HG03439 (cell line): ENCODE results near the gene SSBP2.
A peak's percentile ranks its signal among the peaks of the same experiment; 100 is the strongest.
"Not testable (repeated sequence)": the region's sequence is repeated elsewhere in the genome, so short reads cannot be mapped to it uniquely, and the experiment has no call there.

Experiments used
- ATAC-seq: cut with Tn5 transposase; IDR thresholded peaks from one replicate; pipeline ENCODE4 v1.9.1; 2021; ENCODE audit warnings: mild to moderate bottlenecking, moderate library complexity; ENCODE audit not compliant: unreplicated experiment

The SSBP2 gene

DNA sequence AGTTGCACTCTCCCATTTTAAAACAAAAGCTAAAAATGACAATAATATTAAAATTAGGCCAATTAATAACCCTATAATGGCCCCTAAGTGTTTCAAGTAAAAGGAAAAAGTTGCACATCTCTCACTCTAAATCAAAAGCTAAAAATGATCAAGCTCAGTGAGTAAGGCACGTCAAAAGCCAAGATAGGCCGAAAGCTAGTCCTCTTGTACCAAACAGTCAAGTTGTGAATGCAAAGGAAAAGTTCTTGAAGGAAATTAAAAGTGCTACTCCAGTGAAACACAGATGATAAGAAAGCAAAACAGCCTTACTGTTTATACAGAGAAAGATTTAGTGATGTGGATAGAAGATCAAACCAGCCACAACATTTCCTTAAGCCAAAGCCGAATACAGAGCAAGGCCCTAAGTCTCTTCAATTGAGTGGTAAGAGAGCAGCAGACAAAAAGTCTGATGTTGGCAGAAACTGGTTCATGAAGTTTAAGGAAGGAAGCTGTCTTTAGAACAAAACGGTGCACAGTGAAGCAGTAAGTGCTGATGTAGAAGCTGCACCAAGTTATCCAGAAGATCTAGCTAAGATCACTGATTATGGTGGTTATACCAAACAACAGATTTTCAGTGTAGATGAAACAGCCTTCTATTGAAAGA, 212.9 kb downstream of the SSBP2 start:
- no peak for ATAC-seq

DNA sequence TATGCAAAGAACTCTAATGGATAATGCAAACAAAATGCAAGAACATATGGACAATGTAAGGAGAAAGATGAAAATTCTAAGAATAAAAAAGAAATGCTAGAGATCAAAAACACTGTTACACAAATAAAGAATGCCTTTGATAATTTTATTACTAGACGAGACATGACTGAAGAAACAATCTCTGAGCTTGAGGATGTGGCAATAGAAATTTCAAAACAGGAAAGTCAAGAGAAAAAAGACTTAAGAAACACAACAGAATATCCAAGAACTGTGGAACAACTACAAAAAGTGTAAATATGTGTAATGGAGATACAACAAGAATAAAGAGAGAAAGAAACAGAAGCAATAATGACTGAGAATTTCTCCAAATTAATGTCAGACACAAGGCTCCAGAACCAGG, 216.5 kb downstream of the SSBP2 start:
- no peak for ATAC-seq

DNA sequence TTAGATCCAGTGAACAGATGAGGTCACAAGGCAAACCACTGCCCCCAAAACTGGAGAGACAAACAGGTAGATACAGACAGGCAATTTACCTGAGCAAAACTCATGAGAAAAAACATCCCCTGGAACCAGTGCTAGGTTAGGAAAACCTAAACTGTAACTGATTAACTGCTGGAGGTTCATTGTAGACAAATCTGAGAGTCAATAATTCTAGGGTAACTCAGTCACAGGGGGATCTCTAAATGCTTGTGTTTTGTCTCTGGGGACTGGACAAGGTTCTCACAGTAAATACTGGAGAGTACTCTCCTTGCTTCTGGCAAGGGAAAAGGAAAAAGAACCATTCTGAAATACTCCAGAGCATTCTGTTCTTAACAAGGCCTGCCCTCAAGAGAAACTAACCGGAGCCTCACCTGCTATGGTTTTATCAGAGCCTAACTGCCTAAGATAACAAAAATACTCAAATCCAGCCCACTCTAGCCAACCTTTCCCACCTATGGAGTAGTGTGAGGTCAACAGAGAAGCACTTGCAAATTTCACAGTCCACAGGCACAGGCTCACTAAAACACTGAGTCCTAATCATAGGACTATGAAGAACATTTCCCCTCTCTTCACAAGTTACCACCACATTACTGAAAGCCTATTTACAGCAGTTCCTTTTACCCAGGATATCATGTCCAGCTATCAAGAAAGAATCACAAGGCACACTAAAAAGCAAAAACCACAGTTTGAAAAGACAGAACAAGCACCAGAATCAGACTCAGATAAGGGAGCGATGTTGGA, 217.1 kb downstream of the SSBP2 start:
- no peak for ATAC-seq

DNA sequence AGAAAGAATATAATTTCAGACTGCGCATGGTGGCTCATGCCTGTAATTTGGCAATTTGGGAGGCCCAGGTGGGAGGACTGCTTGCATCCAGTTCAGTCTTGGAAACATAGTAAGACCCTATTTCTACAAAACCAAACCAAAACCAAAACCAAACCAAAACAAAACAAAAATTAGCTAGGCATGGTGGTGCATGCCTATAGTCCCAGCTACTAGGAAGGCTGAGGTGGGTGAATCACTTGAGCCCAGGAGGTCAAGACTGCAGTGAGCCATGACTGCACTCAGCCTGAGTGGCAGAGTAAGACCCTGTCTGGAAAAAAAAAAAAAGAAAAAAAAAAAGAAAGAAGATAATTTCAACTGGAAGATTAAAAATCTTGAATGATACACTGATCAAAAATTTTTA, 220.0 kb downstream of the SSBP2 start:
- ATAC-seq, result no peak

DNA sequence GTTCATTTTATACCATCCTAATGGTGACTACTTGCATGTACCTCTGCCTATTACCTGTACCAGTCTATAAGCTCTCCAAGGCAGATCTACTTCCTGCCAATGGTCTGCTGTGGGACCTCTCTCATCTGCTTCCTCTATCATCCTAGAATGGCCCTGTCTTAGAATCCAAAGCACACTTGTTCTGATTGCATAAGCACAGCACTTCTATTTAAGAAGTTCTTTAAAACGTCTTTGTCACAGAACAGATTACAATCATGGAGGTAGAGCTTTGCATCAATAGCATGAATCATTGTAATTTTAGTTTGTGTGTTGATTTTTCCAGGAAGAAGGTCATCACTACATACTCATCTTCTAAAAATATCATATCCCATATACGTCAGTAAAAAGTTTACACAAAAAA, 225.2 kb downstream of the SSBP2 start:
- no peak for ATAC-seq

DNA sequence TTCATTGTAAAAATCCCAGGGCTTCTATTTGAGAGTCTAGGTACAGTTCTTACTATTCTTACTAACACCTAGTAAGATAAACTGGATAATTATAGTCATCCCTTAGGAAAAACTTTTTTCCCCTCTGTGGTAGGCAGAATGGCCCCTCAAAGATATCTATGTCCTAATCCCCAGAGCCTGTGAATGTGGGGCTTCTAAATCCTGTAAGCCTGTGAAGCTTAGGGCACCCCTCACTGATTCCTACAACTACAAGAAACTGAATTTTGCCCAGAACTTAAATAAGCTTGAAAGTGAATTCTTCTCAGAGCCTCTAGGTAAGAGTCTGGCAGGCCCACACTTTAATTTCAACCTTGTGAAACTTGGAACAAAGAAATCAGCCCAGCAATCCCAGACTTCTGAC, 226.9 kb downstream of the SSBP2 start:
- ATAC-seq, result no peak

DNA sequence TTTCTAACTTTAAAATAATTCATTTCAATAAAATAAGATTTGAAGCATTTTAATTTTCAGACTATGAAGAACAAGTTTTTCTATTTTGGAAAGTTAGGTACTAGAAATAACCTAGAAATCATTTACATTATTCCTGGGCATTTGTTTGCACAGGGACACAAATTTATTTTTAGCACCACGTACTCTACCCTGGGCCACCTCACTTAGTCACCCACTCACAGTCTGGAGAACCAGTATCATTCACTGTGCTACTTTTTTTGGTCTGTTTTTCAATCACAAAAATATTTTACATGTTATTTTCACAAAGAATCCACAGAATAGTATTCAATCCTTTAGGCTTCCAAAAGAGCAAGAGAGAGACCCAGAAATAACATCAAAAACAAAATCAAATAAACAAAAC, 228.3 kb downstream of the SSBP2 start:
- ATAC-seq, result no peak

DNA sequence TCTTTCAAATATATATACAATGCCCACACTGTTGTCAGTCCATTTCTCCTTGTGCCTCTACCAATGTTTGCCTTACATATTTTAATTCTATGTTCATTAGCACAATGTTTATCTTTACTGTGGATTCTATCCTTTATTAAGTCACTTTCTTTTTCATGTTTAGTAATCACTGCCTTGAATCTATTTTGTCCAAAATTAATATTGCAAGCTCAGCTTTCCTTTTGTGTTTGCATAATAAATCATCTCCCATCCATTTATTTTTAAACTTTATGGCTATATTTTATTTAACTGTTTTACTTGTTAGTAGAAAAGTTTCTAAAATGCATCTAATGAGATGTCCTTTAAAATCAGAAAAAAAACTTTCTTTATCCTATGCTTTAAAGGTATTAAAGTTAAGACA, 230.1 kb downstream of the SSBP2 start:
- no peak for ATAC-seq

DNA sequence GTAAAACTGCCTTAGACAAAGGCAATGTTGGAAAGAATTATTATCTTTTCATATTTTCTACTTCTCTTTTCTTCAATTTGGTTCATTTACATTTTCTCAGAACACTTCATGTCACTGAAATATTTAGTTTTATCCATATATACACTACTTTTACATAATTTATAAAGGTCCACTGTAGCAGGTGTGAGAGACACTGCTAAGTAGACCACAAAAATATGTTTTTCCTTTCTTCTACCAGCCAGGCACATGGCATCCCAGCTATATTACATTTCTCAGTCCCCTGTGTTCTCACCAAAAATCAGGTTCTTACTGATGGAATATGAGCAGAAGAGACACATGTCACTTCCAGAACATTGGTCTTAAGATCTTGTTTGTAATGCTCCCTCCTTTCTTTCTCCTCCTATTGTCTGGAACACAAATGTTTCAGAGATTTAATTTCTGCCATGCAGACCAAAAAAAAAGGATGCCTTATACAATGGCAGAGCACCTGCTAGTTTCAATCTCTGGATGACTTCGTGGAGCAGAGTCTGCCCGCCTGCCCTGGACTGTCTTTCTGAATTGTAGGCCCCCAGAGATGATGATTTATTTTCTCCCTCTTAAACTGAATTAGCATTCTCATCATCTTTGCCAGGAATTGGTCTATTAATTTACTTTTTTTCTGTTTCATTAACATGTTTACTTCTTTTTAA, 231.5 kb downstream of the SSBP2 start:
- ATAC-seq, result no peak

DNA sequence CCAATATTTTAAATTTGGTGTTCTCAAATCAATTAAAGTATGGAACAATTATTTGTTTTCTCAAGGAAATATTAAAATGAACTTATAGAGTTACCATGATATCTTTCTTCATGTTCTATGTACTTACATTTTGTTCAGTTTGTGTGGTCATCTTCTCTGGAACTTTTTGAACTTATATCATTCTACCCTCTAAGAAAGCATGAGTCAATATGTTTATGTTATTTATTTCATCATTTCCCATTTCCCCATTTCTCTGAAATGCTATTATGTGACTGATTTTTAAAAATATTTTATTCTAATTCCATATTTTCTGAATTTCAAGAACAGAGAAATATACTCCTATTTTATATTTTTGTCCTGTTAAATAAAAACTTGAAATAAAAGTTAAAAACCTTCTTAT, 233.4 kb downstream of the SSBP2 start:
- ATAC-seq, result no peak

DNA sequence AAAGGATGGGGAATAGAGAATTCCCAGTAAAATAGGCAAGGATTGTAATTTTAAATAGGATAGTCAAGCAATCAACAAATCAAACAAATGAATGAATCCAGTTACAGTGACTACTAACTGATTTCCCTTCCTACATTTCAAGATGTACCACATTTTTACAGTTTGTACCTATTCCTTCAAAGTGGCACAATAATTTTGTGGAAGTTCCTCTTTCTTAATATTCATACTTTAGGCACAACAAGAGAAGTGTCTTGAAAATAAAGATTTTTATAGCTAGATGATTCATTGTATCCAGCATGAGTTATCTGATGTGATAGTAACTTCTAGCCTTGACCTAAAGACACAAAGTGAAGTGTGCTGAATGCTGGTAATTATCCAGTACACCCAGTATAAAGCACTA, 234.8 kb downstream of the SSBP2 start:
- ATAC-seq, result no peak

DNA sequence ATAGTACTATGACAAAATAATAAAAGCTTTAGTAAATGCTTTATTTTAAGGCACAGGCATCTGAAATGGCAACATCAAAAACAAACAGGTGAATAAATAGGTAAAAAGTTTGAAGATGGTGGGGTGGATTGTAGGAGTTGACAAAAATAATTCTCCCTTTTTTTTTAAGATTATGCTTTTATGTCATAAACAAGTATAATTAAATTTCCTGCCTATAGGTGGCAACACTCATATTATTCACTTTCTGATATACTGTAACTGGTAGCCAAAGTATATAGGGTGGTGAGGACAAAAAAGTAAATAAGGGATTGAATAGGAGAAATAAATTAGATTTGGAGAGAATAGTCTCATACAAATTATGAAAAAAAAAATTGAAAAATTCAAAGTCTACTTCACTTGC, 236.9 kb downstream of the SSBP2 start:
- ATAC-seq, result no peak

DNA sequence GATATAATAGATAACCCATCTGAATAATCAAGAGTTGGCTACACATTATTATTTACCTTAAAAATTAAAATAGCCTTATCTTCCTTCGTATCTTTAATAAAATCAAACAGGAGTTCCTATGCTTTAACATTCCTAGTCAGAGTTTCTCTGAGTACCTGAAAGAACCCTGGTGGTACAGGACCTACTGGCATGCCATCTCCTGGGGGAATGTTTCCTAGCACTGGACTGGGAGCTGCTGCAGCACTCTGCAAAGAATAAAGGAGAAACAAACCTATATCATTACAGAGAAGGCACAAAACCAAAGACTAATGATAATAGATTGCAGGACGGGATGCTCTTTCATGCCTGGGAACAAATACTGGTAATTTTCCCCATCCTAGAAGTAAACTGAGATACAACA, 237.4 kb downstream of the SSBP2 start:
- ATAC-seq, result no peak

DNA sequence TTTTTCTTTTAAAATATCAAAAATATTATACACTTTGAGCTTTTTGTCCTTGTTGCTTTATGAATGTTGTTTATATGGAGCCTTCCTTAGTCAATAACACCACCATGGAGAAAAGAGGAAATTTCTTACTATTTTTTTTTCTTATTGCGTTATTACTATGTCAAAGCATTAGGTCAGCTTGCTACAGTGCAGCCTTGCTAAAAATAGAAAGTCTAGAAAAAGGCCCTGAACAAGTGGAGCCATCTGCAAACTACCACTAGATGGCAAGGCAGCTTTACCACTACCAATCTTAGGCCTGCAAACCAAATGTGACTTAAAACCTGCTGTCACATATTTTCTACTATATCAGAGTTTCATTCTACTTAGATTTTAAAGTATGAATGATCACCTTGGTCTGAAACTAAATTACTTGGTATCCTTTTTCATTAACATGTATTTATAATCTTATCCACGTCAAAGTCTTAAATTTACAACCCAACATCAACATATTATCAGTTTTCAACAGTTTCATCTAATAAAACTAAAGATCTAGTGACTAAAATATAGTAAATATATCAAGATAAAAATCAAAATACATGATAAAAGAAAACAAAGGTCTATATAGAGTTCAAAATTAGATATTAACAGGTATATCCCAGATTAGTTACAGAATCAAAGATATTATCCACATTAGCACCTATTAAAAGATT, 243.9 kb downstream of the SSBP2 start:
- peak; percentile 100 for ATAC-seq

DNA sequence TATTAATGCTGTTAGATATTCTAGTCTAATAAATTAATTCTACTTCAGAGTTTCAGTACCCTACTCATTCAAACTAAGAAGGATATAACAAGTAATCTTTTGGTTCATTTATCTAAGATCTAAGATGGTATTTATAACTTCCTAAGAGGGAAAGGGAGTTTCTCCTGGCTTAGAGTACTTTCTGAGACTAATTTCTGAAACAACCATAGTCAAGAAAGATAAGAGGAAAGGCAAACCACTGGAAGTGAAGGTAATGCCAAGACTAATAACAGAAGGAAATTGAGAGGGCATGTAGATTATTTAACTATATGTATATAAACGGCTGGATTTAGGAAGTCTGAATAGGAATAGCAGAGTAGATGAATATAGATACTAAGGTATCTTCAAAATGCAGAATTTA, 244.5 kb downstream of the SSBP2 start:
- ATAC-seq, result no peak

DNA sequence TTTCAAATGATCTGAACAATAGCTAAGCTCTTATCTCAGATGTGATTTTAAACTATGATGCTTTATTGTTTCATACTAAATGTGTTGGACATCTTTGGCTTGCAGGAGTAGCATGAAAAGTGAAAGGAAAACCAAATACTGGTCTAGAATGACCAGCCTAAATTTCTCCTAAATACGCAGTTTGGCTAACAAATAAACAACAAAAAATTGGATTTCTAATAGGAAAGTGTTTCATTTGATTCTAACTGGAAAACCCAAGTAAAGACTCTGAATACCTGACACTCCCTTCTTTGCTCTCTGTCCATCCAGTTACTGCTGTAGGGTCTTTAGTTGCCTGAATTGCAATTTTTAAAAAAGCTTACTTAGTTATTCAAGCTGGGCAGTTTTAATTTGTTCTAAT, 245.2 kb downstream of the SSBP2 start:
- no peak for ATAC-seq

DNA sequence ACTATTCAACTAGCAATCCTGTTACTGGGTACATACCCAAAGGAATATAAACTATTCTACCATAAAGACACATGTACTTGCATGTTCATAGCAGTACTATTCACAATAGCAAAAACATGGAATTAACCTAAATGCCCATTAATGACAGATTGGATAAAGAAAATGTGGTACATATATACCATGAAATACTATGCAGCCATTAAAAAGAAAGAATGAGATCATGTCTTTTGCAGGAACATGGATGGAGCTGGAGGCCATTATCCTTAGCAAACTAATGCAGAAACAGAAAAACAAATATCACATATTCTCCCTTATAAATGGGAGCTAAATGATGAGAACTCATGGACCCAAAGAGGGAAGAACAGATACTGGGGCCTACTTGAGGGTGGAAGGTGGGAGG, 247.3 kb downstream of the SSBP2 start:
- ATAC-seq, result not testable (repeated sequence)

DNA sequence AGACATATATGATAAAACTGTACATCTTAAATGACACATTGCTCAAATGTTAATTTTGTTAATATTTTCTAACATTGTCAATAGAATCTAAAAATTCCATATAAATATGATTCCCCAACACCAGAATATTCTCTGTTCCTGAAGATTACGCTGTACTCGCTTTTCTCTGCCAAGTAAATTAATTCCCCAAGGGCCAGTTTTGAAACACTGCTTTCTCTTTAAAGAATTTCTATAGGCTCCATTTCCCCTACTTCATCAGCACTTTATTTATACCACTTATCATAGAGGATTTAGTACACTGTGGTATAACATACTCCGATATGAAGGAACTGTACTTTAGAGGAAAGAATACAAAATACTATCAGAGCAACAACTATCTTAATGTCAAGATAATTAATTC, 255.6 kb downstream of the SSBP2 start:
- no peak for ATAC-seq

DNA sequence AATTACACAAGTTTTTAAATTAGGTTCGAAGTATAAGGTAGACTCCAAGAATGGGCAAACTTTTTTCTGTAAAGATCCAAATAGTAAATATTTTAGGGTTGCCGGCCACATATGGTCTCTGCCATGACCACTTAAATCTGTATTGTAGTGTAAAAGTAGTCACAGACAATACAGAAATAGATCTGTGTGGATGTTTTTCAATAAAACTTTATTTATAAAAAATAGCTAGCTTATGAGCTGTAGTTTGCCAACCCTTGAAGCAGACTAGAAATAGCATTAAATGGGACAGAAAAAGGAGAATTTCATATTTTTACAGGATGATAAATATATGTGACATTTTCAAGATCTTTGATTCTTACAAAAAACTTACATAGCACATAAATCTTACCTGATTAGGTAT, 262.0 kb downstream of the SSBP2 start:
- ATAC-seq, result no peak

DNA sequence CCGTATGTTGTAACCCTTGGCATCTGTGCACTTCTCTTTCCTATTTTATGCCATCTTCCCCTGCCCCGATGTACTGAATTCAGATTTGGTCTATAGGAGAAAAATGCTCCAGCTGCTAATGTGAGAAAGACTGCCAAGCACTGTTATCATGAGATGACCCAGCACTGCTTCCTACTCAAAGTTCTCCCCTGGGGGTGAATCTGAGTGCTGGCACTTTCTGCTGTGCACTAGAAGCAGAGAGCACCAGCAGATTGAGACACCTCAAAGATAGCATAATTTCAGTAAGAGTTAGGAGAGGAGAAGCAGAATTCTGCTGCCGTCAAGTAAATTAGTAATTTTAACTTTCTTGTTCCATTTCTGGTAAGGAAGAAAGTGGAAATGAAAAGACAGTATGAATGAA, 264.2 kb downstream of the SSBP2 start:
- ATAC-seq, result no peak

DNA sequence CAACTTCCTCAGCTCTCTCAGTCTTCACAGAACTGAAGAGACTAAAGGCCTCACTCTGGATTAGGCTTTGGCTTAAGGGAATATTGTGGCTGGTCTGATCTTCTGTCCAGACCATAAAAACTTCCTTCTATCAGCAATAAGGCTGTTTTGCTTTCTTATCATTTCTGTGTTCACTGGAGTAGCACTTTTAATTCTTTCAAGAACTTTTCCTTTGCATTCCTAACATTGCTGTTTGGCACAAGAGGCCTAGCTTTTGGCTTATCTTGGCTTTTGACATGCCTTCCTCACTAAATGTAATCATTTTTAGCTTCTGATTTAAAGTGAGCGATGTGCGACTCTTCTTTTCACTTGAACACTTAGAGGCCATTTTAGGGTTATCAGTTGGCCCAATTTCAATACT, 268.3 kb downstream of the SSBP2 start:
- no peak for ATAC-seq

DNA sequence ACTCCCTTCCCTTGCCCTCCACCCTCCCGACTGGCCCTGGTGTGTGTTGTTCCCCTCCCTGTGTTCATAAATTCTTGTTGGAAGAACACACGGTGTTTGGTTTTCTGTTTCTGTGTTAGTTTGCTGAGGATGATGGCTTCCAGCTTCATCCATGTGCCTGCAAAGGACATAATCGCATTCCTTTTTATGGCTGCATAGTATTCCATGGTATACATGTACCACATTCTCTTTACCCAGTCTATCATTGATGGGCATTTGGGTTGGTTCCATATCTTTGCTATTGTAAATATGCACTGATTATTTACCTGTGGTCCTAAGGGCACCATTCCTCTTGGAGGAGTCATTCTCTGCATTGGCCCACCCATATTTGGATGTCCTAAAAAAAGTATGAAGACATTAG, 277.5 kb downstream of the SSBP2 start:
- not testable (repeated sequence) for ATAC-seq
